Prostate gland (tissue), 2 donors: ENCODE data around the gene CHST8. TPM values are rescaled to one million over a fixed set of nuclear protein-coding genes. Genes with fewer than 3 reads are reported as not detected.

ENCODE experiments used
- DNase-seq: peaks from one replicate; pipeline ENCODE4 v3.0.0-alpha.2; 2019; ENCODE audit warnings: low spot score
- H3K27ac ChIP-seq, 2 donors: fragments of 200-600 bp; sonication (generic); 2 replicates each; pipeline ENCODE4 v1.5.1; 2017 to 2019
- H3K27me3 ChIP-seq: fragments of 200-600 bp; sonication (generic); replicated peaks from 2 replicates; pipeline ENCODE4 v1.5.1; 2019; ENCODE audit not compliant: insufficient read depth
- H3K36me3 ChIP-seq, 2 donors: fragments of 200-600 bp; sonication (generic); 1 replicate in 1 of 2; 2 replicates in 1 of 2; pipeline versions ENCODE4 v1.5.1 to v1.8.1; 2017 to 2019
- H3K4me1 ChIP-seq: fragments of 200-600 bp; sonication (generic); replicated peaks from 2 replicates; pipeline ENCODE4 v1.5.1; 2019
- H3K4me3 ChIP-seq, 2 donors: fragments of 200-600 bp; sonication (generic); 2 replicates each; pipeline ENCODE4 v1.5.1; 2017 to 2019
- H3K9me3 ChIP-seq: fragments of 200-600 bp; sonication (generic); 2 replicates; pipeline ENCODE4 v1.5.1; 2017
- CTCF ChIP-seq, 4 experiments: fragments of 200-600 bp in 2 of 4; fragments of 450-650 bp in 2 of 4; sonication (generic) in 2 of 4; IDR thresholded peaks; 1 replicate in 3 of 4; 2 replicates in 1 of 4; pipeline ENCODE4 v1.5.1; 2016 to 2019; ENCODE audit warnings: antibody characterized with exemption in 4 of 4, mild to moderate bottlenecking in 2 of 4, moderate library complexity in 2 of 4
- POLR2A ChIP-seq: fragments of 450-650 bp; IDR thresholded peaks from one replicate; pipeline ENCODE4 v1.6.1; 2016; ENCODE audit warnings: antibody characterized with exemption, mild to moderate bottlenecking
- POLR2AphosphoS5 ChIP-seq: sonication (generic); formaldehyde crosslinking; IDR thresholded peaks from one replicate; pipeline ENCODE4 v1.6.1; 2017; ENCODE audit warnings: antibody characterized with exemption
- WGBS: methylation state at CpG from one replicate; pipeline ENCODE4 v1.1.5; 2018; 5-methylcytosine and 5-hydroxymethylcytosine counted together
- intact Hi-C: fragments of 100-400 bp; cut with DNase I; formaldehyde crosslinking; loops from one replicate; pipeline ENCODE4 v1.14.2; 2022
- total RNA-seq, 2 donors: library from RNA; depleted of rRNA; stranded (reverse); fragments of >200 nt; gene quantifications; one replicate each; pipeline ENCODE4 v1.1.0, GENCODE V29; 2016

CHST8 gene
- total RNA-seq, 2 donors from 2014 or later, result 1.3 to 2.7 TPM

GRCh38 chr19:33702606-33703437, 81.1 kb downstream of the CHST8 start:
- H3K27me3 ChIP-seq, result no peaks in the 10 kb centered on the region
- H3K4me3 ChIP-seq, result no peak overlapping the region
- DNase-seq, result no peak
- WGBS, result 68% methylated on average over 21 of the region's 21 CpGs
- H3K9me3 ChIP-seq, result no peaks in the 10 kb centered on the region
- H3K4me1 ChIP-seq, result no peaks in the 10 kb centered on the region
- intact Hi-C loops, result no loop called here
- TF ChIP-seq POLR2AphosphoS5 (no peak), CTCF (IDR thresholded peaks at IDR 0.05) (no peak), POLR2A (no peak)
- no peaks in the 10 kb centered on the region for H3K36me3 ChIP-seq
- H3K27ac ChIP-seq, result no peak overlapping the region

GRCh38 chr19:33703438-33703750, 81.6 kb downstream of the CHST8 start:
- 74% methylated on average over 11 of the region's 11 CpGs for WGBS
- H3K27me3 ChIP-seq, result no peaks in the 10 kb centered on the region
- intact Hi-C loops, result no loop called here
- no peaks in the 10 kb centered on the region for H3K4me1 ChIP-seq
- TF ChIP-seq POLR2A (no peak), POLR2AphosphoS5 (no peak), CTCF (IDR thresholded peaks at IDR 0.05) (no peak)
- H3K36me3 ChIP-seq, result no peaks in the 10 kb centered on the region
- H3K9me3 ChIP-seq, result no peaks in the 10 kb centered on the region
- no peak overlapping the region for H3K27ac ChIP-seq
- no peak for DNase-seq
- H3K4me3 ChIP-seq, result no peak overlapping the region

GRCh38 chr19:33703821-33704220, 82.1 kb downstream of the CHST8 start:
- no peak for TF ChIP-seq POLR2A
- 80% methylated on average over 8 of the region's 8 CpGs for WGBS
- no peaks in the 10 kb centered on the region for H3K9me3 ChIP-seq
- no peak for DNase-seq
- H3K27me3 ChIP-seq, result no peaks in the 10 kb centered on the region
- H3K27ac ChIP-seq, result no peak overlapping the region
- H3K36me3 ChIP-seq, result no peaks in the 10 kb centered on the region
- no peak overlapping the region for H3K4me3 ChIP-seq
- no peaks in the 10 kb centered on the region for H3K4me1 ChIP-seq
- intact Hi-C loops, result no loop called here

- 73% methylated on average over 2 of the region's 2 CpGs for WGBS
- H3K27ac ChIP-seq, result no peak overlapping the region
- no peaks in the 10 kb centered on the region for H3K36me3 ChIP-seq
- TF ChIP-seq POLR2AphosphoS5 (no peak), CTCF (IDR thresholded peaks at IDR 0.05) (no peak), POLR2A (no peak)
- no peaks in the 10 kb centered on the region for H3K27me3 ChIP-seq
- intact Hi-C loops, result no loop called here
- H3K4me3 ChIP-seq, result no peak overlapping the region
- DNase-seq, result no peak
- H3K9me3 ChIP-seq, result no peaks in the 10 kb centered on the region
- no peaks in the 10 kb centered on the region for H3K4me1 ChIP-seq
Observed at GRCh38 chr19:33704271-33704670, 82.5 kb downstream of the CHST8 start.

- TF ChIP-seq CTCF (IDR thresholded peaks at IDR 0.05) (no peak), POLR2AphosphoS5 (no peak), POLR2A (no peak)
- Histone ChIP-seq H3K27me3 (no peaks in the 10 kb centered on the region), H3K27ac (no peak overlapping the region), H3K4me1 (no peaks in the 10 kb centered on the region), H3K36me3 (no peaks in the 10 kb centered on the region), H3K9me3 (no peaks in the 10 kb centered on the region), H3K4me3 (no peak overlapping the region)
- 77% methylated on average over 11 of the region's 11 CpGs for WGBS
- intact Hi-C loops, result no loop called here
- DNase-seq, result no peak
Observed at GRCh38 chr19:33705090-33705847, 83.5 kb downstream of the CHST8 start.
